Stimulated activated CD4-positive, alpha-beta T cell treated with anti-CD3 and anti-CD28 coated beads, Interleukin-15, amount 100 ng/mL, for 48 hours (primary cell): ENCODE measurements around the gene ENO3.

Experiments used
- DNase-seq, 2 donors: peaks; one replicate each; pipeline ENCODE4 v3.0.0-alpha.2; 2020; ENCODE audit warnings: low read depth in 2 of 2

The ENO3 gene

GRCh38 chr17:4950075-4950745 is 709 bp upstream of the ENO3 start:
- DNase-seq = no peak

DNA sequence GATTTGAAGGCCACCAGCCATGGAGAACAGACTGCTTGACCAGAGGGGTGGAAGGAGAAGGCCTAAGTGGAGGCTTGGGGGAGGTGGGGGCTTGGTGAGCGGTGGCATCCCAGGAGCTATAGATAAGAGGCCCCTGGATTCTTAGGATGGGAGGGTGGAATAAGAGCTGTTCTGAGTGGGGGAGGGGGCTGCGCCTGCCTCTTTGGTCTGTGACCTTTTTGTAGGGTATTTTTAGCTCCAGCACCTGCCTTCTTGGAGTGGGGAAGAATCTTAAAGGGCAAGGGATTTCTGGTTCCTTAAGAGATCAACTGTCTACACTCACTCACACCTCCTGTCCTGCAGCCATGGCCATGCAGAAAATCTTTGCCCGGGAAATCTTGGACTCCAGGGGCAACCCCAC is 567 bp downstream of the ENO3 start:
- DNase-seq = no peak

DNA sequence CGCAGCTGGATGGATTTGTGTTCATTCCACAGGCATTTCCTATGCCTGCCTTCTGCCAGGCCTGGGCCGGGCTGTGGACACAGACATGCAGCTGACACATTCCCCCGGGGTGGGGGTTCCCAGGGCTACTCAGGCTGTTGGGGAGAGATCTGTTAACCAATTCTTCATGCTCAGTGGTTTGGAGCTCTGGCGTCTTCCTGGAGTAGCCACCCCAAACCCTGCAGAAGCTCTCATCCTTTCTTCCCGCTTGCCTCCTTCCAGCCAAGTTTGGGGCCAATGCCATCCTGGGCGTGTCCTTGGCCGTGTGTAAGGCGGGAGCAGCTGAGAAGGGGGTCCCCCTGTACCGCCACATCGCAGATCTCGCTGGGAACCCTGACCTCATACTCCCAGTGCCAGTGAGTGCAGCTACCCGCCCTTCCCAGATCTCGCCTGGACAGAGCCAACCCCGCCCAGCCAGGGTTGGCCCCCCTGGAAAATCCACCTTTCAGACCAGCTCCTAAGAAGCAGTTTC is 2.6 kb downstream of the ENO3 start:
- no peak for DNase-seq

GRCh38 chr17:4955091-4955490 is 4.2 kb downstream of the ENO3 start:
- DNase-seq = no peak

GRCh38 chr17:4956493-4957061 is 5.7 kb downstream of the ENO3 start:
- DNase-seq = no peak

- DNase-seq = no peak
These were observed 7.2 kb downstream of the ENO3 start for GRCh38 chr17:4958102-4958501.

DNA sequence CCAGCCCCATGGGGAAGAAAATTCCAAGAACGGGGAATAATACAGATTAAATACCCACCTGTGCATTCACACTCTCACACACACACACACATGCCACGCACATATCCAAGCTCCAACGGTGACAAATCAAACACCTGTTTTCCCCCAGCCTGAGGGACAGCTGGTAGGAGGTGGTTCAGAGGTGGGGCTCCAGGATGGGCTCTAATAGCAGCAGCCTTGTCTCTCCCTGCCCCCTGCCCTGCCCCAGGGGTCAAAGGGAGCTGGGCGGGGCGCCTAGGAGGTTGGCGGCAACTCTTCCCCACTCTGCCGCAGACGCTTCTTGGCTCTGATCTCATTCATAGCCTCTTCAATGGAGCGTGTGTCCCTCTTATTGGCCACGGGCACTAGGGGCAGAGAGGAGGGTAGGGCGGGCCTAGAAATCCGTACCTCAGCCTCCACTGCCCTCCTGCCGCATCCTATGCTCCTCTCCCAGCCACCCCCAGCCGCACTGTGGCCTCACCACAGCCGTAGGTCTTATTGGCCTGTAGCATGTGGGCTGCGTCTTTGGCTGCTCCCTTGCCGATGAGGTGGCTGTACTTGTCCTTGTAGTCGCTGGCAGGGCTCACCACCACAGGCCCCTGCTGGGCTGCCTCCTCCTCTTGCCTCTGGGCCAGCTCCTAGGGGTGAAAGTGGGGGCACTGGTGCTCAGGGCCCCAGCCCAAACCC is 8.5 kb downstream of the ENO3 start:
- DNase-seq = no peak

GRCh38 chr17:4960279-4960922 is 9.5 kb downstream of the ENO3 start:
- no peak for DNase-seq

GRCh38 chr17:4965311-4965986 is 14.5 kb downstream of the ENO3 start:
- DNase-seq = no peak

- peak; percentile 88 to 89 for DNase-seq
These were observed 16.1 kb downstream of the ENO3 start for GRCh38 chr17:4966844-4967538.

- DNase-seq = peak; percentile 87 to 88
These were observed 16.9 kb downstream of the ENO3 start, which contains the start of gene SPAG7 for GRCh38 chr17:4967539-4968485. Gene SPAG7, minus strand, starts transcription at chr17:4967817. Its CDS starts 13 bp downstream, at chr17:4967804.

- no peak for DNase-seq
These were observed 17.6 kb downstream of the ENO3 start for GRCh38 chr17:4968486-4969046.

DNA sequence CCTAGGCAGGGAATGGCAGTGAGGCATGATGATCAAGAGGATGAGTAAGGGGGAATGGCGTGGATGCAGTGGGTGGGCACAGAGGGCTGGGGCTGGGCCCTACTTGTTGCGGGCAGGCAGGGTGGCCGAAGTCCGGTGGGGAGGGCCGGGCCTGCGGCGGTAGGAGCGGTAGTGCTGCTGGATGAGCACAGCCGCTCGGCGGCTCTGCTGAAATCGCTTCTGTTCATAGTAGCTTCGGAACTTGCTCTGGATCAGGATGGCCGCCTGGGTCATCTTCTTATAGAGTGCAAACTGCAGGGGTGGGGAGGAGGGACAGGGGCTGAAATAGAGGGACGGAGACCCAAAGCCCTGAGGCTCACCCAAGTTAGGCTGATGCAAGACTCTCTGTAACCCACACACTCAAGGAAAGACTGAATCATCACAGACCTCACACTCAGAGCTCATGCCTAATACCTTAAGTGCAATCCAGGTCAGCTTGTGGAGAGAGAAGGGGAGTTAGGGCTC is 18.2 kb downstream of the ENO3 start:
- DNase-seq = peak; percentile 47 to 50

- peak; percentile 26 to 35 for DNase-seq
These were observed 18.7 kb downstream of the ENO3 start for GRCh38 chr17:4969551-4970173.

GRCh38 chr17:4970273-4970672 is 19.4 kb downstream of the ENO3 start:
- no peak for DNase-seq

DNA sequence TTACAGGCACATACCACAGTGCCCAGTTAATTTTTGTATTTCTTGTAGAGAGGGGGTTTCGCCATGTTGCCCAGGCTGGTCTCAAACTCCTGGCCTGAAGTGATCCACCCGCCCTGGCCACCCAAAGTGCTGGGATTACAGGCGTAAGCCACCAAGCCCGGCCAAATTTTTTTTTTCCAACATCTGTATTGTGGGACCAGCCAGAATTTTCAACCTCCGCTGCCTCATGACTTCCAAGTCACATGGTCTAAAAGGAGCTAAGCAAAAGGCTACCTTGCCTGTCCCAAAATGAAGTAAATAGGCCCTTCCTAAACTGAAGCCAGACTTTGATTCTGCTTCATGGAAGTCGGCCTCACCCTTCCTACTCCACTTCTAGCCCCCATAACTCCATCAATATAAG is 20.9 kb downstream of the ENO3 start:
- no peak for DNase-seq

- no peak for DNase-seq
These were observed 21.4 kb downstream of the ENO3 start for GRCh38 chr17:4972322-4972721.

DNA sequence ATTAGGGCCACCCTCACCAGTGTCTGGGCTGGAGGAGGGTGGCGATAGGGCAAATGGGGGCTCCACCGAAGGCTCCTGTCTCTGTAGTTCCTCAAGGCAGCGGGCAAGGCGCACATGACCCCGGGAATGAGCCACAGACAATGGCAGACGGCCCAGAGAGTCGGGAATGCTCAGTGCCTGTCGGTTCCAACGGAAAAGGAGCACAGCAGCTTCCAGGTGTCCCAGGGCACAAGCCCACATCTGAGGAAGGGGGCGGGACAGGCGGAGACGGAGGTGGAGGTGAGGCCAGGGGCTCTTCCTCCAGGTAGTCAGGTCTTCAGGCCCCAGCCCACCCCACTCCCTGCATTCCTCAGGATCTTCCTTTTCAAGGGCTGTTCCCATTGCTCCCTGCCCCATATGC is 21.8 kb downstream of the ENO3 start:
- DNase-seq = no peak
